CD4-positive, CD25-positive, alpha-beta regulatory T cell (primary cell): Measurements from ENCODE around the gene ANKRD7. TPM values are rescaled to one million over a fixed set of nuclear protein-coding genes. Genes with fewer than 3 reads are reported as not detected.
"Not testable (repeated sequence)": the region's sequence is repeated elsewhere in the genome, so short reads cannot be mapped to it uniquely, and the experiment has no call there.

Experiments
- ATAC-seq, 2 donors: fragments of 150-1000 bp; cut with Tn5 transposase; one replicate each; pipeline ENCODE4 v1.10.0; 2021; ENCODE audit warnings: low read depth in 2 of 2, moderate number of reproducible peaks in 2 of 2, moderate library complexity in 1 of 2
- DNase-seq, 3 donors: peaks; one replicate each; pipeline versions ENCODE4 v3.0.0 to v3.0.0-alpha.2; 2012 to 2022; ENCODE audit warnings: mixed read lengths in 1 of 3
- H3K27ac ChIP-seq: one replicate; pipeline ENCODE4 v1.7.0; 2013; ENCODE audit warnings: mild to moderate bottlenecking, low read length; ENCODE audit not compliant: insufficient read depth, poor library complexity, severe bottlenecking
- H3K27me3 ChIP-seq: one replicate; pipeline ENCODE4 v1.7.0; 2013; ENCODE audit warnings: low read length; ENCODE audit not compliant: control insufficient read depth, insufficient read depth
- H3K36me3 ChIP-seq: one replicate; pipeline ENCODE4 v1.7.0; 2013; ENCODE audit warnings: mild to moderate bottlenecking, low read length, moderate library complexity; ENCODE audit not compliant: control insufficient read depth, insufficient read depth
- H3K4me1 ChIP-seq: 2 replicates; pipeline ENCODE4 v1.7.0; 2013; ENCODE audit warnings: mild to moderate bottlenecking, low read length; ENCODE audit not compliant: insufficient read depth, control insufficient read depth, poor library complexity, severe bottlenecking
- H3K4me3 ChIP-seq: one replicate; pipeline ENCODE4 v1.7.0; 2013; ENCODE audit warnings: low read depth, mild to moderate bottlenecking, low read length, moderate library complexity
- H3K9me3 ChIP-seq, 2 experiments: 1 replicate in 1 of 2; 2 replicates in 1 of 2; pipeline ENCODE4 v1.7.0; 2013; ENCODE audit warnings: low read length in 2 of 2, mild to moderate bottlenecking in 1 of 2, moderate library complexity in 1 of 2; ENCODE audit not compliant: control insufficient read depth in 2 of 2
- H3K27ac Mint-ChIP-seq, 3 donors: one replicate each; pipeline ENCODE4 v1.8.0; 2020 to 2022; ENCODE audit warnings: mild to moderate bottlenecking in 3 of 3, mixed read lengths in 3 of 3, moderate library complexity in 2 of 3
- H3K27me3 Mint-ChIP-seq: one replicate; pipeline ENCODE4 v1.8.0; 2022; ENCODE audit warnings: mild to moderate bottlenecking, mixed read lengths
- H3K36me3 Mint-ChIP-seq: one replicate; pipeline ENCODE4 v1.8.0; 2020; ENCODE audit warnings: mixed read lengths
- H3K4me1 Mint-ChIP-seq, 4 donors: one replicate each; pipeline ENCODE4 v1.8.0; 2020 to 2022; ENCODE audit warnings: mixed read lengths in 4 of 4, mild to moderate bottlenecking in 1 of 4
- H3K4me3 Mint-ChIP-seq, 4 donors: one replicate each; pipeline ENCODE4 v1.8.0; 2020 to 2022; ENCODE audit warnings: mild to moderate bottlenecking in 4 of 4, mixed read lengths in 4 of 4, moderate library complexity in 3 of 4
- H3K9me3 Mint-ChIP-seq, 7 donors: one replicate each; pipeline ENCODE4 v1.8.0; 2020 to 2022; ENCODE audit warnings: mixed read lengths in 7 of 7, mild to moderate bottlenecking in 3 of 7, moderate library complexity in 2 of 7
- polyA plus RNA-seq, 4 donors: library from polyadenylated mRNA; unstranded; fragments of 300-500 nt; fragmentation: Illumina TruSeq; gene quantifications; one replicate each; pipeline ENCODE4 v1.2.3, GENCODE V29; 2021
- total RNA-seq: library from RNA; stranded (reverse); gene quantifications from one replicate; pipeline ENCODE4 v1.2.3, GENCODE V29; 2022

ANKRD7 gene
- total and polyA plus RNA-seq, 5 donors from 2014 or later = 0.36 to 2.1 TPM; not detected in 3

DNA sequence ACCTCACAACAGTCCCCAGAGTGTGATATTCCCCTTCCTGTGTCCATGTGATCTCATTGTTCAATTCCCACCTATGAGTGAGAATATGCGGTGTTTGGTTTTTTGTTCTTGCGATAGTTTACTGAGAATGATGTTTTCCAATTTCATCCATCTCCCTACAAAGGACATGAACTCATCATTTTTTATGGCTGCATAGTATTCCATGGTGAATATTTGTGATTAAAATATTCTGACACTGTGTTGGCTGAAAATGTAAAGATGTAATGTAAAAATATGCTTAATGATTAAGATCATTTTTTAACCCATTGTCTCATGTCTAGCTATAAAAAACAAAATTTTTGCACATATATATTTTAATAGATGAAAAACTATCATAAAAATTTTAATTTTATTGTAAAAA lies 15.8 kb downstream of the ANKRD7 start:
- H3K4me1 ChIP-seq, H3K4me1 Mint-ChIP-seq, H3K9me3 ChIP-seq, H3K36me3 ChIP-seq, H3K27me3 Mint-ChIP-seq, H3K27me3 ChIP-seq, H3K9me3 Mint-ChIP-seq, H3K4me3 ChIP-seq, H3K27ac ChIP-seq, H3K27ac Mint-ChIP-seq, ATAC-seq, H3K36me3 Mint-ChIP-seq, DNase-seq, H3K4me3 Mint-ChIP-seq: not testable (repeated sequence)

DNA sequence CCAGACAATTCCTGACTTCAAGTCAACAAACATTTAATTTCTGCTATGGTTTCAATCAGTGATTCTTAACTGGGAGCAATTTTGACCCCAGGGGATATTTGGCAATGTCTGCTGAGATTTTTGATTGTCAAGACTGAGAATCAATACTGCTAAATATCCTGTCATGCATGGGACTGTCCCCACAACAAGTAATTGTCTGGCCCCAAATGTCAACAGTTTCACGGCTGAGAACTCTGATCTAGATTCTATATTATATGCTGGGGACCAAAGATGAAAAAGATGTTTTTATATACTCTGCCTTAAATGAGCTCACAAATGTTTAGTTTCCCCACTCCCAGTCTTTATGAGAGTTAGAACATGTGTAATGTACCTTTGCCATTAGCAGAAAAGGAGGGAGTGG lies 19.2 kb downstream of the ANKRD7 start:
- Mint-ChIP-seq H3K4me1 (no peaks in the 10 kb centered on the region), H3K27me3 (peaks cover 4% of the 10 kb centered on the region), H3K36me3 (no peaks in the 10 kb centered on the region), H3K4me3 (no peak overlapping the region), H3K27ac (no peak overlapping the region), H3K9me3 (peaks cover 0 to 1% (median 0%) of the 10 kb centered on the region in 7 donors)
- Histone ChIP-seq H3K36me3 (no peaks in the 10 kb centered on the region), H3K4me3 (no peak overlapping the region), H3K27me3 (no peaks in the 10 kb centered on the region), H3K4me1 (no peaks in the 10 kb centered on the region), H3K27ac (no peak overlapping the region), H3K9me3 (no peaks in the 10 kb centered on the region)
- DNase-seq = no peak
- ATAC-seq = no peak

DNA sequence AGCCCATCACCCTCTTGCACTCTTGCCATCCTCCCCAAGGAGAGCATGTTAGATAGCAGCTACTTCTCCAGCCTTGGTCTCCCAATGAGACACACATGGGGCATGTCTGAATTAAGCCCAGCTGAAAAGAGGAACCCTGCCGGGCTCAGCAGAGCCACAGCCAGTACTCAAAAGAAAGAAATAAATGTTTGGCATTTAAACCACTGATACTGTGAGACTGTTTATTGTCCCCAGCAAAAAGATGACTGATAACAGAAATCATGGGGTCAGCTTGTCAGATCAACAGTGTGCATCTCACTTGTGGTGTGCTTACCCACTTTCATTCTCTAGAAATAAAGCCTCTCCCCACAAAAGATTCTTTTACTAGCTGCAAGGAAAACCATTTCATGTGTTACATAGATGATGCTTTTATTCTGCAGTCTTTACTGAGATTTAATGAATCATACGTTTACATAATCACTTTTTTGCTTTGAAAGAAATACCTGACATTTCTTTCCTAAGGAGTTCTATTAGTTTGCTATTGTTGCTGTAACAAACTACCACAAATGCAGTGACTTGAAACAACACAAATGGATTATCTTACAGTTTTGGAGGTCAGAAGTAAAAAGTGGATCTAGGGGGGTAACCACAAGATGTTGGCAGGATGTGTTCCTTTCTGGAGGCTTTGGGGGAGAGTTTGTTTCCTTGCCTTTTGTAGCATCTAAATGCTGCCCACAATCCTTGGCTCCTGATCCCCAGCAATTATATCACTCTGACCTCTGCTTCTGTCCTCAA lies 20.9 kb downstream of the ANKRD7 start:
- Mint-ChIP-seq H3K27me3 (peaks cover 4% of the 10 kb centered on the region), H3K4me1 (no peaks in the 10 kb centered on the region), H3K9me3 (peaks cover 0 to 2% (median 0%) of the 10 kb centered on the region in 7 donors), H3K4me3 (no peak overlapping the region), H3K27ac (no peak overlapping the region), H3K36me3 (no peaks in the 10 kb centered on the region)
- no peak overlapping the region for H3K27ac ChIP-seq
- DNase-seq = no peak
- no peaks in the 10 kb centered on the region for H3K9me3 ChIP-seq
- H3K4me3 ChIP-seq = no peak overlapping the region
- H3K36me3 ChIP-seq = no peaks in the 10 kb centered on the region
- H3K27me3 ChIP-seq = no peaks in the 10 kb centered on the region
- no peak for ATAC-seq
- no peaks in the 10 kb centered on the region for H3K4me1 ChIP-seq

- DNase-seq (no peak), ATAC-seq (no peak)
- H3K27ac Mint-ChIP-seq = no peak overlapping the region
- no peaks in the 10 kb centered on the region for H3K27me3 ChIP-seq
- peaks cover 0 to 2% (median 0%) of the 10 kb centered on the region in 7 donors for H3K9me3 Mint-ChIP-seq
- no peaks in the 10 kb centered on the region for H3K27me3 Mint-ChIP-seq
- H3K36me3 ChIP-seq = no peaks in the 10 kb centered on the region
- no peaks in the 10 kb centered on the region for H3K36me3 Mint-ChIP-seq
- no peaks in the 10 kb centered on the region for H3K4me1 Mint-ChIP-seq
- H3K4me1 ChIP-seq = no peaks in the 10 kb centered on the region
- no peak overlapping the region for H3K4me3 ChIP-seq
- no peak overlapping the region for H3K27ac ChIP-seq
- no peaks in the 10 kb centered on the region for H3K9me3 ChIP-seq
- no peak overlapping the region for H3K4me3 Mint-ChIP-seq
Observed at GRCh38 chr7:118250860-118251494, 26.5 kb downstream of the ANKRD7 start.

DNA sequence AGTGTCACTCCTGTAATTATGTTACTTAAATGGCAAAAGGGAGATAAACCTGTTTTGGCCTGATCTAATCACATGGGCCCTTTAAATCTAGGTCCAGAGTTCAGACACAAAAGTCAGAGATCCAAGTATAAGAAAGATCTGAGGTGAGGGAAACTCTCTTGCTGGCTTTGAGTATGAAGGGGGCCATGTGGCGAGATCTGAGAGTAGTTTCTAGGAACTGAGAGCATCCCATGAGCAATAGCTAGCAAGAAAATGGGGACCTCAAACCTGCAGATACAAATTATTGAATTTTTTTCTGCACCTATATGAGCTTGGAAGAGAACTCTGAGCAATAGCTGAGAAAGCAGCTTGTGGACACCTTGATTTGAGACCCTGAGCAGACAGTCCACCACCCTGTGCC lies 27.6 kb downstream of the ANKRD7 start:
- Histone ChIP-seq H3K27ac (no peak overlapping the region), H3K4me1 (no peaks in the 10 kb centered on the region), H3K4me3 (no peak overlapping the region), H3K36me3 (no peaks in the 10 kb centered on the region), H3K27me3 (no peaks in the 10 kb centered on the region), H3K9me3 (no peaks in the 10 kb centered on the region)
- no peak for ATAC-seq
- no peaks in the 10 kb centered on the region for H3K27me3 Mint-ChIP-seq
- H3K27ac Mint-ChIP-seq = no peak overlapping the region
- peaks cover 0 to 2% (median 0%) of the 10 kb centered on the region in 7 donors for H3K9me3 Mint-ChIP-seq
- H3K4me3 Mint-ChIP-seq = no peak overlapping the region
- no peaks in the 10 kb centered on the region for H3K4me1 Mint-ChIP-seq
- no peak for DNase-seq
- H3K36me3 Mint-ChIP-seq = no peaks in the 10 kb centered on the region

DNA sequence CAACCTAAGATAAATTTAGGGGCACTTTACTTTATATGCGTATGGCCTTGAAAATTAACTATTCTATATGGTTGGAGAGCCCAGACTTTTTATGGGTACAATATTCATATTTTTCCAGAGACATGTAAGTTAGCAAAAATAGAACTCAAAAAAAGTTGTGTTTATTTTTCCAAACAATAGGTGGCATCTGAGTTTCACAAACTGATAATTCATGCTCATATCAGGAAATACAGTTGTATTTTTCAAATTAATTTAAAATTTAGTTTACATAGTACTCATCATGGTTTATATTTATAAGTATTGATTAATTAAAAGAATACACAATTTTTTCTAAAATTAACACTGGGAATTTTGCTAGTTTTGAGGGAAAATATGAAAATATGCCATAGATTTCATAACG lies 34.6 kb downstream of the ANKRD7 start:
- Histone ChIP-seq H3K36me3 (no peaks in the 10 kb centered on the region), H3K4me3 (no peak overlapping the region), H3K27ac (no peak overlapping the region), H3K27me3 (no peaks in the 10 kb centered on the region), H3K9me3 (no peaks in the 10 kb centered on the region), H3K4me1 (no peaks in the 10 kb centered on the region)
- Mint-ChIP-seq H3K27ac (no peak overlapping the region), H3K9me3 (peaks cover 0 to 2% (median 0%) of the 10 kb centered on the region in 7 donors), H3K4me3 (no peak overlapping the region), H3K4me1 (no peaks in the 10 kb centered on the region), H3K36me3 (no peaks in the 10 kb centered on the region), H3K27me3 (no peaks in the 10 kb centered on the region)
- ATAC-seq (no peak), DNase-seq (no peak)

- no peak overlapping the region for H3K27ac ChIP-seq
- DNase-seq (no peak), ATAC-seq (no peak)
- H3K27me3 ChIP-seq = no peaks in the 10 kb centered on the region
- no peaks in the 10 kb centered on the region for H3K27me3 Mint-ChIP-seq
- no peaks in the 10 kb centered on the region for H3K36me3 ChIP-seq
- no peak overlapping the region for H3K4me3 ChIP-seq
- H3K27ac Mint-ChIP-seq = no peak overlapping the region
- H3K4me1 ChIP-seq = no peaks in the 10 kb centered on the region
- H3K9me3 Mint-ChIP-seq = no peaks in the 10 kb centered on the region
- no peaks in the 10 kb centered on the region for H3K4me1 Mint-ChIP-seq
- H3K9me3 ChIP-seq = no peaks in the 10 kb centered on the region
- H3K4me3 Mint-ChIP-seq = no peak overlapping the region
- no peaks in the 10 kb centered on the region for H3K36me3 Mint-ChIP-seq
Observed at GRCh38 chr7:118264836-118265235, 40.3 kb downstream of the ANKRD7 start.
